Neural cell (in vitro differentiated cells): ENCODE data around the gene PDXDC1.
"Not testable (repeated sequence)": the region's sequence is repeated elsewhere in the genome, so short reads cannot be mapped to it uniquely, and the experiment has no call there.

ENCODE experiments used
- CTCF ChIP-seq: fragments of 450-650 bp; IDR thresholded peaks from 2 replicates; pipeline ENCODE4 v1.5.1; 2014; ENCODE audit warnings: antibody characterized with exemption, mild to moderate bottlenecking, moderate library complexity; ENCODE audit not compliant: poor library complexity, severe bottlenecking
- EZH2 ChIP-seq: fragments of 200-600, 300-800 bp; shearing (Covaris generic), sonication (generic); IDR thresholded peaks from 2 replicates; pipeline ENCODE4 v1.6.1; 2014; ENCODE audit warnings: antibody characterized with exemption, low read length, borderline replicate concordance, mild to moderate bottlenecking; ENCODE audit not compliant: insufficient read depth, poor library complexity, severe bottlenecking
- MXI1 ChIP-seq: fragments of 450-650 bp; conservative IDR thresholded peaks from 2 replicates; pipeline ENCODE4 v1.6.1; 2014; ENCODE audit warnings: antibody characterized with exemption, mild to moderate bottlenecking; ENCODE audit not compliant: poor library complexity, severe bottlenecking
- POLR2AphosphoS5 ChIP-seq: IDR thresholded peaks from 2 replicates; pipeline ENCODE4 v1.6.1; 2012
- RAD21 ChIP-seq: fragments of 450-650 bp; conservative IDR thresholded peaks from 2 replicates; pipeline ENCODE4 v1.6.1; 2014; ENCODE audit warnings: antibody characterized with exemption, mild to moderate bottlenecking, moderate library complexity
- TAF1 ChIP-seq: IDR thresholded peaks from 2 replicates; pipeline ENCODE4 v1.6.1; 2012; ENCODE audit warnings: low read depth

GRCh38 chr16:15130256-15130932 is 155.6 kb downstream of the PDXDC1 start:
- TF ChIP-seq CTCF, RAD21, POLR2AphosphoS5, EZH2, MXI1, TAF1: not testable (repeated sequence)
